ENCODE measurements around the gene SDK1.

The SDK1 gene

DNA sequence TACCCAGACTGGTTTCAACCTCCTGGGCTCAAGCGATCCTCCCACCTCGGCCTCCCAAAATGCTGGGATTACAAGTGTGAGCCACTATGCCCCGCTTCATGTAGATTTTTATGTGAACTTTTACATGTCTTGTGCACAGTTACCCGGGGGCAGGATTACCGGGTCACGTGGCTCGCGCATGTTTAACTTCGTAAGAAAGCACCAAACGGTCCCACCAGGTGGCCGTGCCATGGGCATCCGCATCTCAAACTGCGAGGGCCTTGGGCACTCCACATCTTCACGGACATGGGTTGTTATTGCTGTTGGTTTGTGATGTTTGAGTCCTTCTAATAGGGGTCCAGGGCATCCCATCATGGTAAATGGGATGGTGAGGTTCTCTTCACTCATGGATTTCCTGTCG is 744.4 kb downstream of the SDK1 start:
- DNase-seq (ENCODE audit: low read depth in 3 of 3), result no peak

DNA sequence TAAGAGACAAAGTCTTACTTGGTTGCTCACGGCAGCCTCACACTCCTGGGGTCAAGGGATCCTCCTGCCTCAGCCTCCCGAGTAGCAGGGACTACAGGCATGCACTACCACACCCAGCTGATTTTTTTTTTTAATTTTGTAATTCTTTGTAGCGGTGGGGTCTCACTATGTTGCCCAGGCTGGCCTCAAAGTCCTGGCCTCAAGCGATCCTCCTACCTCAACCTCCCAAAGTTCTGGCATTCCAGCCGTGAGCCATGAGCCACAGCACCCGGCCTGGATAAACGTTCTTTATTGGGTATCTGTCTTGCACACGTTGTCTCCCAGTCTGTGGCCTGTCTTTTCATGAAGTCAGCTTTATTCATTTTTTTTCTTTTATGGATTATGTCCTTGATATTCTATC is 744.9 kb downstream of the SDK1 start:
- no peak for DNase-seq (ENCODE audit: low read depth in 3 of 3)

DNA sequence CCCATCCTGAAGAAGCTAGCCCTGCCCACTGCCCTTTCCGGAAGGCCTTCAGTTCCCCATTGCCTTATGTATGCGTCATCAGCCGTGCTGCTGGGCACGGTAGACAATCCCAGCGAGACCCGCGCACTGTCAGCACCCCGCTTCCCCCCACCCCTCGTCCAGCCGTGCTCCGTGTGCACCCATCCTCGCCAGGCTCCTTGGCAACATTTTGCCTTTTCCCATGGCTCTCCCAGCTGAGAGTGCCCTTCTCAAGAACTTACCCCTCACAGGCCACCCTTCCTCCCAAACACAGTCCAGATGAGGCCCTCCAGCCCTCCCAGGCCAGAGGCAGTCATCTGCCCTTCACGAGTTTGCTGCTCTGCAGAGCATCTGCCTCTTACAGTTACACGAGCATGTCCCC is 747.3 kb downstream of the SDK1 start:
- no peak for DNase-seq (ENCODE audit: low read depth in 3 of 3)

DNA sequence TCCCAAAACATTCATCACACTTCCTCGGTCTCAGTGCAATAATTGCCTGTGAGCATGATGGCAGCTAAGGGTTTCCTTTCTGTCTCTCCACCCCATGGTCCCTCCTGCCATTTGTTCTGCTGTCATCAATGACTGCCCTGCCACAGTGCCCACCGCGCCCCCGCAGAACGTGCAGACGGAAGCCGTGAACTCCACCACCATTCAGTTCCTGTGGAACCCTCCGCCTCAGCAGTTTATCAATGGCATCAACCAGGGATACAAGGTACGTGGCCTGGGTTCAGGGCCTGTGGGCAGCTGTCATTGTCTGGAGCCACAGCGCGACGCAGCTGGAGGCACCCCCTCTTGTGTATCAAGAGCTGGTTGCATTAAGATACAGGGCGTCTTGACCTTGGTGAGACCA is 748.1 kb downstream of the SDK1 start:
- DNase-seq (ENCODE audit: low read depth in 3 of 3), result no peak

DNA sequence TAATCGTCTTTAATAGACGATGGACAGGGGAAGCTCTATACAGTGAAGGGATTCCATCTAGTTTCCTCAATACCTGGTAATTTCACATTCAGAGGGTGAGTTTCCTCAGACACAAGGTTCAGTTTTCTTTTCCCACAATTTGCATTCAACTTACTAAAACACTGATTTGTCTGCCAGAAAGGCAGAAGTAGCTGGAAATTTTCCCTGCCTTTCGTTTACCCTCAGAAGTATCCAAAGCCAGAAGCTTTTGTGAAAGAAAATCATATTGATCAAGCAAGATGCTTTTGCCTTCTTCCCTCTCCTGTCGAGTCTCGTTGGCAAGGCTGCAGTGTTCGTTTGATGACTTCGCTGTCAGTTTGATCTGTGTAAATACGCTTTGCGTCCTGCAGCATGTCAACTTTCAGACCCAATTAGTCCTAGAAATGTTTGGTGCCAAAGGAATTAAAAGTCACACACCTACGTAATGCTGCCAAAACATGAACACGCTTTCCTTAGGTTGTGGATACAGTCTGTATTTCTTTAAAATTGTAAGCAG is 749.1 kb downstream of the SDK1 start:
- no peak for DNase-seq (ENCODE audit: low read depth in 3 of 3)

GRCh38 chr7:4051696-4052095 is 750.6 kb downstream of the SDK1 start:
- DNase-seq (ENCODE audit: low read depth in 3 of 3), result no peak

DNA sequence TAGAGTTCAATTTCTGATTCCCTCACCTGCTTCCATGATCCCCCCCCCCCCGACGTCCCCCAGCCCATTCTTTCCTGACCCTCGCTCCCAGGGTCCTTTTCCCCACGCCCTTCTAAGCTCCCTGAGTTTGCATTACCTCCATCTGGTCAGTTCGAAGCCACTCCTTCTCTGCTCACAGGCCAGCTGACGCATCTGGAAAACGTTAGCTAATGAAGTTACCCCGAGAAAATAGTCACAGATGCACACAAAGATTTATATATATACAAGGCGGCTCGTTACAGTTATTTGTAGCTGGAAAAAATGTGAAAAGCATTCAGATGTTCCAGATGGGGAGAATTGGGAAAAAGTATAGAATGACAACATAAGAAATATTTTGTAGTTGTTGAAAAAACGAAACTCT is 751.1 kb downstream of the SDK1 start:
- no peak for DNase-seq (ENCODE audit: low read depth in 3 of 3)

DNA sequence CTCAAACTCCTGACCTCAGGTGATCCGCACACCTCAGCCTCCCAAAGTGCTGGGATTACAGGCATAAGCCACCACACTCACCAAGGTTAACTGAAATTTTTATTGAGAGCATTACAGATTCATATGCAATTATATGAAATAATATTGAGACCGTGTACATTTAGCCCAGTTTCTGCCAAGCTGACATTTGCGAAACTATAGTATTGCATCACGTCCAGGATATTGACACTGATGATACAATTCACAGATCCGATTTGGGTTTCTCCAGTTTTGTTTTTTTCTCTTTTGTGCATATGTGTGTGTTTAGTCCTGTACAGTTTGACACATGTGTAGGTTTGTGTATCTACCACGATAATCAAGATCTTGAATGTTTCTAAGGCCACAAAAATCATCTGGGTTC is 753.1 kb downstream of the SDK1 start:
- no peak for DNase-seq (ENCODE audit: low read depth in 3 of 3)

GRCh38 chr7:4056552-4057288 is 755.7 kb downstream of the SDK1 start:
- DNase-seq (ENCODE audit: low read depth in 3 of 3), result no peak

DNA sequence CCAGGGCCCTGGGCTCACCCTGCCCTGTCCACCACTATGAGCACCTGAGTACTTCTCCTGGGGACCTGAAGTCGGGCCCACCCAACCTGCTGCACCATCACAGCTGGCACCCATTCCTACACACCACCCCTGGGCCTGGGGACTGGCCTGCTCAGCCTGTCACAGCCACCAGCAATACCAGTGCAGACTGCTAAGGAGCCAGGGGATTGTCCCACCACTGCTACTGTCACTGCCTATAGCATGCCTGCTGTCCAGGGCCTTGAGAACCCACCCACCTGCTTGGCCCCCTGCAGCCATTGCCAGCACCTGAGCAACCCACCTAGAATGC is 756.2 kb downstream of the SDK1 start:
- DNase-seq (ENCODE audit: low read depth in 3 of 3), result no peak

DNA sequence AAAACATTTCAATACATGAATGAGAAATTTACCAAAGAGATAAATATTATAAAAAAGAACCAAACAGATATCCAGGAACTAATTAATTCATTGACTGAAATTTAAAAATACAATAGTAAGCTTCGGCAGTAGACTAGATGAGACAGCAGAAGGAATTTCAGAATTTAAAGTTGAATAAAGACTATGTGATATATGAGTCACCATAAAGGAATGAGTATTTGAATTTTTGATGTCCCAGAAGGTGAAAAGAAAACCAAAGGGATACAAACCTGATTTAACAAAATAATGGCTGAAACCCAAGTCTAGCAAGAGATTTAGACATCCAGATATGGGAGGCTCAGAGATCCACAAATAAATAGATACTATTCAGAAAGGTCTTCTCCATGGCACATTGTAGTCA is 757.1 kb downstream of the SDK1 start:
- no peak for DNase-seq (ENCODE audit: low read depth in 3 of 3)

- DNase-seq (ENCODE audit: low read depth in 3 of 3), result no peak
These were observed 764.1 kb downstream of the SDK1 start for GRCh38 chr7:4065190-4065589.

GRCh38 chr7:4066206-4066605 is 765.2 kb downstream of the SDK1 start:
- DNase-seq (ENCODE audit: low read depth in 3 of 3), result no peak

DNA sequence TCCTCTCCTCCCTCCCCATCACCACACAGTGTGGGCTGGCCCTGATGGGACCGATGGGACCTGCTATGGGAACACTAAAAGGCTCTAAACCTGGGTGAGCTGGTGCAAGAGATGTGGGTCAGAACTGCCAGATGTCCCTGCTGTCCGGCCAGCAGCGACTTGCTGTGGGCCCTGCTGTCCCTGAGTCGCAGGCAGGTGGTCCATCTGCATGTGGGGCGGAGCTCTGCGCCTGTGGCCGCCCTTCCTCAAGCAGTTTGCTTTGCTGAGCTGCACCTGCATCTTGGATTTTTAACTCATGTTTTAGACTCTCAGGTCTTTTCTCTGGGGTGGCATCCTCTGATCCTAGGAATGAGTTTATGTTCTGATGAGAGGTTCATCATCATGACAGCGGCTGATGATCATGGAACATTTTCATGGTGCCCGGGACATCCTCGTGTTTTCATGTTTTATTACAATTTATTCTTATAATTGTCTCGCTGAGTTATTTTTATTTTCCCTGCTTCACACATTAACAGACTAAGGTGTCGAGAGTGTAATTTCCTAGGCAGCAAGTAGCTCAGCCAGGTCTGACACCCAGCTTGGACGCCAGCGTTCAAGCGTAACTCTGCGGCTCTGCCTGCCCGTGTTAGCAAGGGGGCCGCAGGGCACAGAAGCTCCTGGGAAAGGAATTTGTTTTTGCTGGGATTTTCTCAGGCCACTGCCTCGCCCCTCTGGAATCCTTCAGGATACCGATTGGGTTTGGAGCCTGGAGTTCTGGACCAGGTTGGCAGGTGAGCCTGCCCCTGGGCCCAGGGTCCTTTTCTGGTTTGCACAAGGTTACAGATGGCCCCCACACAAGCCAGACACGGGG is 765.8 kb downstream of the SDK1 start:
- no peak for DNase-seq (ENCODE audit: low read depth in 3 of 3)

DNA sequence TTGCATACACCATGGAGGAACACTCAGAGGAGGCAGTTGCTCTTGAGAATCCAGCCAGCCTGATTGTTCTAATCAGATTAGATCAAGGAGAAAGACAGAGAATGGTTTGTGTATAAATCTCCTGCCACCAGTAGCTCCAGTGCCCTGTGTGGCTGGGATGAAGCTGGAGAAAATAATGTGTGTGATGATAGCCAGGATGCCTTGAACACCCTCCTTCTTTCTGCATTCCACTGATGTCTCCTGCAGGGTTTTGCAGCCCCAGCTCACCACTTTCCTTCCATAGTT is 766.4 kb downstream of the SDK1 start:
- no peak for DNase-seq (ENCODE audit: low read depth in 3 of 3)

DNA sequence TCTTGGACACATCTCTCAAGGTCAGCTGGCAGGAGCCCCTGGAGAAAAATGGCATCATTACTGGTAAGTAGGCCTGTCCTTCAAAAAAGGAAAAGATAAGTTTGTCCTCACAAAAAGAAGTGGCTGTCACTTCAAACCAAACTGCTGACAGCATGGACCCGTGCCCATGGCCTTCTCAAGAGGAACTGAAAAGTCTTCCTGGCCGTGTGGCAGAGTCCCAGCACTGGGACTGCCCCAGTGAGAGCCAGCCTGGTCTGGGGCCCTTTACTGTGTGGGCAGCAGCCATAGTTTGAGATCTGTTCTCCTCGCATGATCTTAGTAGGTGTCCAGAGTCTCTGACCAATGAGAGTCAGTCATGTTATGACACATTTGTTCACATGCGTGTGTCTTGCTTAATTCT is 766.8 kb downstream of the SDK1 start:
- no peak for DNase-seq (ENCODE audit: low read depth in 3 of 3)

GRCh38 chr7:4068286-4068685 is 767.2 kb downstream of the SDK1 start:
- DNase-seq (ENCODE audit: low read depth in 3 of 3), result no peak

- no peak for DNase-seq (ENCODE audit: low read depth in 3 of 3)
These were observed 768.4 kb downstream of the SDK1 start for GRCh38 chr7:4069268-4070095.

DNA sequence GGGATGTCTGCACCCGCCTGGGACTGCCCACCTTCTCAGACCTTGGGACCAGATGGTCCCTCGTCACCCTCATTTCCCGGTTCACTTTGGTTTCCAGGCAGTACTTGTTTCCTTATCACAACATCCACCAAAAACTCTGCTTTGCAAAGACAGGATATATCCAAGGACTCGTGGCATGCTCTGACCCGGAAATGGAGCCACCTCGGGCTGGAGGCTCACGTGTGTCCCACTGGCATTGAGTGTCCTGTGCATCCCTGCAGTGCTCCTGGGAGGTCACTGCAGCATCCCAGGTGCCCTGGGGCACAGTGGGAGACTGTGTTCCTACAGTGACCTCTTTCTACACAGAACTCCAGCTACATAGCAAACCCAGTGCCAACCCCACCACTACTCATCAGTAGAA is 769.2 kb downstream of the SDK1 start:
- no peak for DNase-seq (ENCODE audit: low read depth in 3 of 3)

DNA sequence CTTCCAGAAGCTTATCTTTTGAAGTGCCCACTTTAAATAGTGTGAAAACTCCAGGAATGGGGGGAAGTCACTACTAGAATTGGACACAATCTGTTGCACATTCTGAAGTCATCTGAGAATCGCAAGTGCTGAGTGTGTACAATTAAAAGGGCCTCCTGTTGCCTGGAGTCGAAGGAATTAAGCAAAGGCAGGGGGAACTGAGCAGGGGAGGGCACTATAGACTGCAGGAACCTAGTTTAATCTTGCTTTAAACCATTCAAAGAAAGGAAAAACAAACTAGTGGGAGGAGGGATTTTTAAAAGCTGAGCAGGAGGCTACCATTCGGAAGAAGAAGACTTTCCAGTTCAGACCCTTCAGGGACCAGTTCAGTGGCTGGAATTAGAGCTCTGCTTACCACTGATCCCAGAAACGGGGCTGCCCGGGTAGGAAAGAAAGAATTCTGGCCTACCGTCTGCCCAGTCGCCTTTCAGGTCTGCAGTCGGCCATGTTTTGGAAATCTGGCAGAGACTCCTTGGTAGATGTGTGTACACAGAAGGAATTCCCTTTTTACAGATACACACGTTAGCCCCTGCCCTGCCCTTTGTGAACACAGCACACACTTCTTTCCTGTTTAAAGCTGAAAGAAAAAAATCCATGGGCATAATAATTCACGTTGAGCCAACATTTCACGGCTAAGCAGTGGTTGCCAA is 770.5 kb downstream of the SDK1 start:
- no peak for DNase-seq (ENCODE audit: low read depth in 3 of 3)

DNA sequence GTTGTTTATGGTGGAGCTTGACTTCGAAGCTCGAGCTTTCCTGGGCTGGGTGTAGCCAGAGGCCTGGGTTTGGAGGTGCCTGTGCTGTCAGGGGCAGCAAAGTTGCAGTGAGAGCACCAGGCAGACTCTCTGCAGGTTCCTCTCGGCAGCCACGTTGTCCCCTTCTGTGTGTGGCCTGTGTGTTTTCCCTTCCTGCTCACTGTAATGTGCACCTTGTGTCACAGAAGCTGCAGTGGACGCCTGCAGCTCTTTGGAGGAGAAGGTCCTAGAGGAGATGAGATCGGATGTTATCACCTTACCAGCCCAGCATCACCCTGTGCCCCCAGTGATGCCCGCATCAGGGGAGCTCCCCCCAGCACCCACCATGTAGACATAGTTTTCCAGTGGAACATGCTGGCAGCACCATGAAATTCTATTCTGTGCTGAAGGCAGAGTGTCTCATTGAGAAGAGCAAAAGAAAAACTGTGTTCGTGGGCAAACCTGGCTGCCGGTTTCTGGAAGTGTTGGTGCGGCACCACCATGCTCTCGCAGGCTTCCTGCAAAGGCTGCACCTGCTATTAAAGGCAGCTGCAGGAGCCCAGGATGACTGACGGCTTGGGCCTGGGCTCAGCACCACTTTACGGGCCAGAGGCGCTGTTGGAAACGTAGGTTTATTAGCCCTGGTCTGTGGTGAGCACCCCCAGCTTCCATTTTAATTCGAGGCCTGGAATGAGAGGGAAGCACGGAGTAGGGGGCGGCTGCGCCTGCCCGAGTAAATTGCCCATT is 771.3 kb downstream of the SDK1 start:
- DNase-seq (ENCODE audit: low read depth in 3 of 3), result no peak
